ENCODE measurements around the gene SLA2. TPM values are rescaled to one million over a fixed set of nuclear protein-coding genes. Genes with fewer than 3 reads are reported as not detected.
A peak's percentile ranks its signal among the peaks of the same experiment; 100 is the strongest.

SLA2 gene
- total and polyA plus RNA-seq, 2 donors (not counting 1 experiment from before 2014, with no cell fraction given), result not detected

DNA sequence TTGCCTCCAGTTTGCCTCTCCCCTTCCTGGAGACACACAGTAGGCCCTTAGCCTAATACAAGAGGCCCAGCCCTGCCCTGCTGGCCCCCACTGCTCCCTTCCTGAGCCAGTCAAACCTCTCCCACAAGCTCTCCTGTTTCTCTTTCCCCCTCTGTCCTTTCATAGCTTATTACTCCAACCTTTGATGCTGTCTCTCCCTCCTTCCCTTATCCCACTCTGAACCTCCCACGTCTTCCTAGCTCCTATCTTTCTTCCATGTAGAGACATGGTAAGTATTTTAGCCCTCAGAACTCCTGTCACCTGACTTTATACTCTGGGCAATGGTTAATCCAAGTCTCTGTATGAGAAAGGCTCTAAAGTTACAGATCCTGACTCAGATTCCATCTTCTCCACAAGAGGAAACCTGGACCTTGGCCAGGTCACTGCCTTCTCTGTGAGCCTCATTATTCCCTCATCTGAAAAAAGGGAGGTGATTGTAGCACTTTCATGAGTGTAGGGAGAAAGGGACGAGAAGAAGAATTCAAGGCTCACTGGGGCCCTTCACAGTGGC lies 65.9 kb downstream of the SLA2 start:
- no peak overlapping the region for H3K9ac ChIP-seq (ENCODE audit: insufficient read depth, low read length)
- H3K9me3 ChIP-seq (ENCODE audit: control insufficient read depth, insufficient read depth, low read depth, low read length), result no peaks in the 10 kb centered on the region
- H3K4me3 ChIP-seq (replicated peaks in 1 of 4; ENCODE audit: control extremely low read depth in 1 of 4, insufficient read depth in 1 of 4, low read depth in 3 of 4, low read length in 4 of 4), result no peak overlapping the region
- no peak overlapping the region for H2AFZ ChIP-seq (ENCODE audit: low read length)
- H4K20me1 ChIP-seq (ENCODE audit: control insufficient read depth, extremely low read depth, insufficient read depth, low read length), result no peaks in the 10 kb centered on the region
- peaks cover 8% of the 10 kb centered on the region for H3K4me1 ChIP-seq (ENCODE audit: control insufficient read depth, extremely low read depth, insufficient read depth, low read length)
- peak; percentile 33 to 71 for DNase-seq (ENCODE audit: low read depth in 2 of 2)
- TF ChIP-seq, protein P1, sequence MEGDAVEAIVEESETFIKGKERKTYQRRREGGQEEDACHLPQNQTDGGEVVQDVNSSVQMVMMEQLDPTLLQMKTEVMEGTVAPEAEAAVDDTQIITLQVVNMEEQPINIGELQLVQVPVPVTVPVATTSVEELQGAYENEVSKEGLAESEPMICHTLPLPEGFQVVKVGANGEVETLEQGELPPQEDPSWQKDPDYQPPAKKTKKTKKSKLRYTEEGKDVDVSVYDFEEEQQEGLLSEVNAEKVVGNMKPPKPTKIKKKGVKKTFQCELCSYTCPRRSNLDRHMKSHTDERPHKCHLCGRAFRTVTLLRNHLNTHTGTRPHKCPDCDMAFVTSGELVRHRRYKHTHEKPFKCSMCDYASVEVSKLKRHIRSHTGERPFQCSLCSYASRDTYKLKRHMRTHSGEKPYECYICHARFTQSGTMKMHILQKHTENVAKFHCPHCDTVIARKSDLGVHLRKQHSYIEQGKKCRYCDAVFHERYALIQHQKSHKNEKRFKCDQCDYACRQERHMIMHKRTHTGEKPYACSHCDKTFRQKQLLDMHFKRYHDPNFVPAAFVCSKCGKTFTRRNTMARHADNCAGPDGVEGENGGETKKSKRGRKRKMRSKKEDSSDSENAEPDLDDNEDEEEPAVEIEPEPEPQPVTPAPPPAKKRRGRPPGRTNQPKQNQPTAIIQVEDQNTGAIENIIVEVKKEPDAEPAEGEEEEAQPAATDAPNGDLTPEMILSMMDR (conservative IDR thresholded peaks at IDR 0.05 in 1 of 2, IDR thresholded peaks at IDR 0.05 in 1 of 2; ENCODE audit: low read depth in 1 of 2, low read length in 2 of 2), result no peak
- no peak for TF ChIP-seq EZH2 (IDR thresholded peaks at IDR 0.05; ENCODE audit: low read length, missing control alignments)
- H3K27me3 ChIP-seq (ENCODE audit: control insufficient read depth, insufficient read depth, low read length), result no peaks in the 10 kb centered on the region
- H3K36me3 ChIP-seq (ENCODE audit: control insufficient read depth, insufficient read depth, low read length), result peaks cover 2% of the 10 kb centered on the region
- no peak overlapping the region for H3K27ac ChIP-seq (ENCODE audit: insufficient read depth, low read length)
- H3K4me2 ChIP-seq (ENCODE audit: extremely low read depth, insufficient read depth, low read length), result no peak overlapping the region
- peaks cover 3% of the 10 kb centered on the region for H3K79me2 ChIP-seq (ENCODE audit: control insufficient read depth, insufficient read depth, low read length)

GRCh38 chr20:36578356-36579041 lies 67.5 kb downstream of the SLA2 start:
- Histone ChIP-seq H3K9me3 (ENCODE audit: control insufficient read depth, insufficient read depth, low read depth, low read length) (no peaks in the 10 kb centered on the region), H3K79me2 (ENCODE audit: control insufficient read depth, insufficient read depth, low read length) (peaks cover 3% of the 10 kb centered on the region), H2AFZ (ENCODE audit: low read length) (no peak overlapping the region), H3K4me2 (ENCODE audit: extremely low read depth, insufficient read depth, low read length) (no peak overlapping the region), H4K20me1 (ENCODE audit: control insufficient read depth, extremely low read depth, insufficient read depth, low read length) (no peaks in the 10 kb centered on the region), H3K36me3 (ENCODE audit: control insufficient read depth, insufficient read depth, low read length) (peaks cover 2% of the 10 kb centered on the region), H3K27ac (ENCODE audit: insufficient read depth, low read length) (no peak overlapping the region), H3K4me3 (replicated peaks in 1 of 4; ENCODE audit: control extremely low read depth in 1 of 4, insufficient read depth in 1 of 4, low read depth in 3 of 4, low read length in 4 of 4) (no peak overlapping the region), H3K4me1 (ENCODE audit: control insufficient read depth, extremely low read depth, insufficient read depth, low read length) (peaks cover 10% of the 10 kb centered on the region), H3K9ac (ENCODE audit: insufficient read depth, low read length) (no peak overlapping the region), H3K27me3 (ENCODE audit: control insufficient read depth, insufficient read depth, low read length) (no peaks in the 10 kb centered on the region)
- no peak for DNase-seq (ENCODE audit: low read depth in 2 of 2)
- TF ChIP-seq, protein P1 (conservative IDR thresholded peaks at IDR 0.05 in 1 of 2, IDR thresholded peaks at IDR 0.05 in 1 of 2; ENCODE audit: low read depth in 1 of 2, low read length in 2 of 2), result no peak
- no peak for TF ChIP-seq EZH2 (IDR thresholded peaks at IDR 0.05; ENCODE audit: low read length, missing control alignments)

- no peak overlapping the region for H3K4me3 ChIP-seq (replicated peaks in 1 of 4; ENCODE audit: control extremely low read depth in 1 of 4, insufficient read depth in 1 of 4, low read depth in 3 of 4, low read length in 4 of 4)
- no peak overlapping the region for H3K4me2 ChIP-seq (ENCODE audit: extremely low read depth, insufficient read depth, low read length)
- H3K9me3 ChIP-seq (ENCODE audit: control insufficient read depth, insufficient read depth, low read depth, low read length), result no peaks in the 10 kb centered on the region
- DNase-seq (ENCODE audit: low read depth in 2 of 2), result no peak
- no peaks in the 10 kb centered on the region for H3K27me3 ChIP-seq (ENCODE audit: control insufficient read depth, insufficient read depth, low read length)
- TF ChIP-seq EZH2 (IDR thresholded peaks at IDR 0.05; ENCODE audit: low read length, missing control alignments), result no peak
- TF ChIP-seq, protein P1 (conservative IDR thresholded peaks at IDR 0.05 in 1 of 2, IDR thresholded peaks at IDR 0.05 in 1 of 2; ENCODE audit: low read depth in 1 of 2, low read length in 2 of 2), result no peak
- no peaks in the 10 kb centered on the region for H4K20me1 ChIP-seq (ENCODE audit: control insufficient read depth, extremely low read depth, insufficient read depth, low read length)
- H2AFZ ChIP-seq (ENCODE audit: low read length), result no peak overlapping the region
- H3K9ac ChIP-seq (ENCODE audit: insufficient read depth, low read length), result no peak overlapping the region
- H3K27ac ChIP-seq (ENCODE audit: insufficient read depth, low read length), result no peak overlapping the region
- H3K79me2 ChIP-seq (ENCODE audit: control insufficient read depth, insufficient read depth, low read length), result peaks cover 3% of the 10 kb centered on the region
- peaks cover 2% of the 10 kb centered on the region for H3K36me3 ChIP-seq (ENCODE audit: control insufficient read depth, insufficient read depth, low read length)
- H3K4me1 ChIP-seq (ENCODE audit: control insufficient read depth, extremely low read depth, insufficient read depth, low read length), result peaks cover 10% of the 10 kb centered on the region
These were observed 69.9 kb downstream of the SLA2 start for GRCh38 chr20:36576081-36576445.

All from fibroblast of lung (primary cell).